Activated CD4-positive, alpha-beta T cell treated with anti-CD3 and anti-CD28 coated beads for 24 hours (primary cell): ENCODE data around the gene CARD9.
A peak's percentile ranks its signal among the peaks of the same experiment; 100 is the strongest.

Source experiments
- DNase-seq, 2 donors: peaks; one replicate each; pipeline ENCODE4 v3.0.0-alpha.2; 2020; ENCODE audit warnings: low read depth in 2 of 2

The CARD9 gene

GRCh38 chr9:136347472-136348256 is 25.8 kb downstream of the CARD9 start:
- no peak for DNase-seq

- no peak for DNase-seq
Measured at GRCh38 chr9:136346927-136347465, 26.5 kb downstream of the CARD9 start.

GRCh38 chr9:136346157-136346481 is 27.4 kb downstream of the CARD9 start:
- DNase-seq, result no peak

- DNase-seq, result no peak
Measured at GRCh38 chr9:136345281-136346156, 27.9 kb downstream of the CARD9 start.

GRCh38 chr9:136344544-136345280 is 28.8 kb downstream of the CARD9 start:
- DNase-seq, result no peak

- DNase-seq, result no peak
Measured at GRCh38 chr9:136343884-136344269, 29.6 kb downstream of the CARD9 start.

- DNase-seq, result no peak
Measured at GRCh38 chr9:136343121-136343883, 30.2 kb downstream of the CARD9 start.

GRCh38 chr9:136342181-136343120 is 31.0 kb downstream of the CARD9 start:
- DNase-seq, result peak; percentile 40 to 60

GRCh38 chr9:136341769-136342168 is 31.7 kb downstream of the CARD9 start:
- no peak for DNase-seq

GRCh38 chr9:136341042-136341655 is 32.3 kb downstream of the CARD9 start:
- no peak for DNase-seq

- DNase-seq, result no peak
Measured at GRCh38 chr9:136340356-136341041, 33.0 kb downstream of the CARD9 start.

- DNase-seq, result no peak
Measured at GRCh38 chr9:136339958-136340310, 33.5 kb downstream of the CARD9 start.

- DNase-seq, result no peak
Measured at GRCh38 chr9:136339173-136339957, 34.1 kb downstream of the CARD9 start.

- no peak for DNase-seq
Measured at GRCh38 chr9:136338511-136338910, 35.0 kb downstream of the CARD9 start.

- DNase-seq, result no peak
Measured at GRCh38 chr9:136337416-136338395, 35.8 kb downstream of the CARD9 start.

GRCh38 chr9:136336881-136337280 is 36.6 kb downstream of the CARD9 start:
- no peak for DNase-seq

GRCh38 chr9:136336156-136336870 is 37.2 kb downstream of the CARD9 start:
- no peak for DNase-seq
